ENCODE data around the gene GLTP. TPM values are rescaled to one million over a fixed set of nuclear protein-coding genes. Genes with fewer than 3 reads are reported as not detected.
A peak's percentile ranks its signal among the peaks of the same experiment; 100 is the strongest.

Gene GLTP
- total and polyA plus RNA-seq, 2 of the 13 experiments (the other 11 are each of a cell fraction or from before 2014, with no cell fraction given) = 10.7 to 12.9 TPM

DNA sequence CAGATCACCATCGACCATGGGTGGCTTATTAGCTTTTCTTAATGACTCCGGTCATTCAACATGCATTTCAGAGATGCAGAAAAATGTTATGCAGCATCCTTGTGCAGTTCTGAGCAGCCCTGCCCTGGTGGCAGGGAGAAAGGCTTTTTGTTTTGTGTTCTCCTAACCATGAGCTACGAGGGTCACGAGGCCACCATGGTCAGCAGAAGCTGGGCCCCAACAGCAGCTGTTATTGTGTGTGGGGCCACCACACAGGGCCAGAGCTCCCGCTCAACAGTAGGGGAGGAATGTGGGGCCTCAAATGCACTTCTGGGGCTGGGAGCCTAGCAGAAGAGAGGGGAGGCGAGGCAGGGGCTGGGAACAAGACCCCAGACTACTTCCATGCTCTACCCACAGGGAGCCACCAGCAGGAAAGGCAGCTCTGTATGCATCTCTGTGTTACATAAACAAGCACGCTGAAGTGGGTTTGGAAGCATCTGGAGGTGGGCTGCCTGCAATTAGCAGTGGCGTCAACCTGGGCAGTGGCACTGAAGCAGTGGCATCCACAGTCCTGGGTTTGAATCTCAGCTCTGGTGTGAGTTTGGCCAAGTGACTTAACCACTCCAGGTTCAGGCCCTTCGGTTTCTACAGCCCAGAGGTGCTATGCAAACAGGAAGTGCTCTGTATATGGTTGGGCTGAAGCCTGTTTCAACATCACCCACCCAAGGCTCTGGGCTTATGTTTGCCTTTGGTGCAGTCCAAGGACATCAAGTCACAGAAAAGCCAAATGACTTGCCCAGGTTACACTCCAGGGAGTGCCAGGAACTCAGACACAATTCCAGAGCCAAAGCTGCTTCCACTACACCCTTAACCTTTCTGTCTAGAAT, 16.3 kb downstream of the GLTP start (continued):
- TF ChIP-seq AKNA (CRISPR knock-in tag; IDR thresholded peaks at IDR 0.05; ENCODE audit: borderline replicate concordance) (no peak), POLR2A (IDR thresholded peaks at IDR 0.05; ENCODE audit: insufficient read depth in 1 of 2, low read depth in 2 of 2, low read length in 2 of 2) (peak in 1 of 2 experiments; percentile 48; a peak in 1 of 4 replicates), TGIF2 (CRISPR knock-in tag; IDR thresholded peaks at IDR 0.05) (0 out of 2 replicates have a peak, but pooled peaks have one; percentile 4), U2AF1 (optimal IDR thresholded peaks at IDR 0.05; ENCODE audit: low read depth, low read length) (no peak), DMAP1 (CRISPR knock-in tag; IDR thresholded peaks at IDR 0.05) (peak; percentile 39), U2AF2 (IDR thresholded peaks at IDR 0.05; ENCODE audit: low read depth, low read length) (no peak), KLF11 (CRISPR knock-in tag; IDR thresholded peaks at IDR 0.05) (no peak), THAP9 (CRISPR knock-in tag; IDR thresholded peaks at IDR 0.05; ENCODE audit: borderline replicate concordance) (no peak; the same call in 1 of the 2 replicates), MTA3 (CRISPR knock-in tag; IDR thresholded peaks at IDR 0.05) (no peak), RFX1 (IDR thresholded peaks at IDR 0.05) (no peak), NFATC3 (CRISPR knock-in tag; IDR thresholded peaks at IDR 0.05) (0 out of 2 replicates have a peak, but pooled peaks have one; percentile 2), ZNF382 (CRISPR knock-in tag; IDR thresholded peaks at IDR 0.05; ENCODE audit: borderline replicate concordance) (no peak), ZNF431 (CRISPR knock-in tag; IDR thresholded peaks at IDR 0.05; ENCODE audit: borderline replicate concordance, low read depth) (0 out of 2 replicates have a peak, but pooled peaks have one; percentile 43), ZBTB3 (CRISPR knock-in tag; IDR thresholded peaks at IDR 0.05; ENCODE audit: borderline replicate concordance, low read depth) (no peak), ZNF704 (CRISPR knock-in tag; IDR thresholded peaks at IDR 0.05; ENCODE audit: borderline replicate concordance) (no peak)
- TF ChIP-seq, protein P1, sequence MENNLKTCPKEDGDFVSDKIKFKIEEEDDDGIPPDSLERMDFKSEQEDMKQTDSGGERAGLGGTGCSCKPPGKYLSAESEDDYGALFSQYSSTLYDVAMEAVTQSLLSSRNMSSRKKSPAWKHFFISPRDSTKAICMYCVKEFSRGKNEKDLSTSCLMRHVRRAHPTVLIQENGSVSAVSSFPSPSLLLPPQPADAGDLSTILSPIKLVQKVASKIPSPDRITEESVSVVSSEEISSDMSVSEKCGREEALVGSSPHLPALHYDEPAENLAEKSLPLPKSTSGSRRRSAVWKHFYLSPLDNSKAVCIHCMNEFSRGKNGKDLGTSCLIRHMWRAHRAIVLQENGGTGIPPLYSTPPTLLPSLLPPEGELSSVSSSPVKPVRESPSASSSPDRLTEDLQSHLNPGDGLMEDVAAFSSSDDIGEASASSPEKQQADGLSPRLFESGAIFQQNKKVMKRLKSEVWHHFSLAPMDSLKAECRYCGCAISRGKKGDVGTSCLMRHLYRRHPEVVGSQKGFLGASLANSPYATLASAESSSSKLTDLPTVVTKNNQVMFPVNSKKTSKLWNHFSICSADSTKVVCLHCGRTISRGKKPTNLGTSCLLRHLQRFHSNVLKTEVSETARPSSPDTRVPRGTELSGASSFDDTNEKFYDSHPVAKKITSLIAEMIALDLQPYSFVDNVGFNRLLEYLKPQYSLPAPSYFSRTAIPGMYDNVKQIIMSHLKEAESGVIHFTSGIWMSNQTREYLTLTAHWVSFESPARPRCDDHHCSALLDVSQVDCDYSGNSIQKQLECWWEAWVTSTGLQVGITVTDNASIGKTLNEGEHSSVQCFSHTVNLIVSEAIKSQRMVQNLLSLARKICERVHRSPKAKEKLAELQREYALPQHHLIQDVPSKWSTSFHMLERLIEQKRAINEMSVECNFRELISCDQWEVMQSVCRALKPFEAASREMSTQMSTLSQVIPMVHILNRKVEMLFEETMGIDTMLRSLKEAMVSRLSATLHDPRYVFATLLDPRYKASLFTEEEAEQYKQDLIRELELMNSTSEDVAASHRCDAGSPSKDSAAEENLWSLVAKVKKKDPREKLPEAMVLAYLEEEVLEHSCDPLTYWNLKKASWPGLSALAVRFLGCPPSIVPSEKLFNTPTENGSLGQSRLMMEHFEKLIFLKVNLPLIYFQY (CRISPR knock-in tag; IDR thresholded peaks at IDR 0.05; ENCODE audit: borderline replicate concordance) = no peak; the same call in 1 of the 2 replicates
